Measurements from ENCODE around the gene SVOP. TPM values are rescaled to one million over a fixed set of nuclear protein-coding genes. Genes with fewer than 3 reads are reported as not detected.
A peak's percentile ranks its signal among the peaks of the same experiment; 100 is the strongest.

Gene SVOP
- total and polyA plus RNA-seq, 3 donors from 2014 or later, result 0.31 to 0.37 (median 0.31) TPM

DNA sequence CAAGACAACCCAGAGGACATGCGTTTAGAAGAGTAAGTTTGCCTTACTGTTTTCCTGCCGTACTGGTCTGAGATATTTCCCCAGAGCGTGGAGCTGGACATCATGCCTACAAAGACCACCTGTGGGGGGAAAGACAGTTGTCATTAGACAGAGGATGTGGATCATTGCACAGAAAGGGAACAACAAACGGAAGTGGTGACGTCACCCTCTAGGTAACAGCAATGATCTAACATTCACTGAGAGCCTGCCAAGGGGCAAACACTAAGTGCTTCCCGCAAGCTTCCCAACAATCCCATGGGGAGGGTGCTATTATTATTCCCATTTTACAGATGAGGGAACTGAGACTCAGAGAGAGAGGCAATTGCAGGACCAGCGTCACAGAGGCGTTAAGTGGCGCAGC, 48.5 kb downstream of the SVOP start:
- no peaks in the 10 kb centered on the region for H3K4me1 ChIP-seq
- no peaks in the 10 kb centered on the region for H3K9me3 ChIP-seq
- TF ChIP-seq, protein P1, sequence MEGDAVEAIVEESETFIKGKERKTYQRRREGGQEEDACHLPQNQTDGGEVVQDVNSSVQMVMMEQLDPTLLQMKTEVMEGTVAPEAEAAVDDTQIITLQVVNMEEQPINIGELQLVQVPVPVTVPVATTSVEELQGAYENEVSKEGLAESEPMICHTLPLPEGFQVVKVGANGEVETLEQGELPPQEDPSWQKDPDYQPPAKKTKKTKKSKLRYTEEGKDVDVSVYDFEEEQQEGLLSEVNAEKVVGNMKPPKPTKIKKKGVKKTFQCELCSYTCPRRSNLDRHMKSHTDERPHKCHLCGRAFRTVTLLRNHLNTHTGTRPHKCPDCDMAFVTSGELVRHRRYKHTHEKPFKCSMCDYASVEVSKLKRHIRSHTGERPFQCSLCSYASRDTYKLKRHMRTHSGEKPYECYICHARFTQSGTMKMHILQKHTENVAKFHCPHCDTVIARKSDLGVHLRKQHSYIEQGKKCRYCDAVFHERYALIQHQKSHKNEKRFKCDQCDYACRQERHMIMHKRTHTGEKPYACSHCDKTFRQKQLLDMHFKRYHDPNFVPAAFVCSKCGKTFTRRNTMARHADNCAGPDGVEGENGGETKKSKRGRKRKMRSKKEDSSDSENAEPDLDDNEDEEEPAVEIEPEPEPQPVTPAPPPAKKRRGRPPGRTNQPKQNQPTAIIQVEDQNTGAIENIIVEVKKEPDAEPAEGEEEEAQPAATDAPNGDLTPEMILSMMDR (IDR thresholded peaks at IDR 0.05), result no peak
- TF ChIP-seq POLR2A (IDR thresholded peaks at IDR 0.05), result no peak
- H3K4me3 ChIP-seq, result no peak overlapping the region
- no peak overlapping the region for H3K27ac ChIP-seq
- 77 to 82% methylated on average over 9 of the region's 9 CpGs for WGBS, 2 donors
- no peak for DNase-seq
- no peaks in the 10 kb centered on the region for H3K27me3 ChIP-seq
- H3K36me3 ChIP-seq (ENCODE audit: low read depth, missing control alignments), result no peaks in the 10 kb centered on the region
- intact Hi-C loops (cut with DNase I; ENCODE audit: low total_unique reads), result no loop called here

DNA sequence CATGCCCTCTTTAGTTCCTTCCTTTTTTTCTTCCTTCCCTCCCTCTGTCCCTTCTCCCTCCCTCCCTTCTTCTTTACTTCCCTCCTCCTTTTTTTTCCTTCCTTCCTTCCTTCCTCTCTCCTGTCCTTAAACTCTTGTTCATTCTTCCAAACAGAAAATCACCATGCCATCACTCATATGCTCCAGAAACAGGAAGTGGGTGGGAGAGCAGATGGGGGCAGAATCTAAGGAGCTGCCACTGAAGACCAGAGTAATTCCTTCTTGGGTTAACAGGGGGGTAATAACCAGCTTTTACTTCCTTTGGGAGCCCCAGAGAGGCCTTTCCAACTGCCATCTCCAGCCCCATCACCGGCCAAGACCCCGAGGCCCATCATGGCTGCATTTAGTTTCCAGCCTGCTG, 51.2 kb downstream of the SVOP start:
- intact Hi-C loops (cut with DNase I; ENCODE audit: low total_unique reads), result no loop called here
- no peak for DNase-seq
- no peak for TF ChIP-seq POLR2A (IDR thresholded peaks at IDR 0.05)
- TF ChIP-seq, protein P1 (IDR thresholded peaks at IDR 0.05), result no peak
- 87 to 90% methylated on average over 2 of the region's 2 CpGs for WGBS, 2 donors
- Histone ChIP-seq H3K4me3 (no peak overlapping the region), H3K27ac (no peak overlapping the region), H3K9me3 (no peaks in the 10 kb centered on the region), H3K36me3 (ENCODE audit: low read depth, missing control alignments) (no peaks in the 10 kb centered on the region), H3K27me3 (no peaks in the 10 kb centered on the region), H3K4me1 (no peaks in the 10 kb centered on the region)

GRCh38 chr12:108967869-108968540, 52.9 kb downstream of the SVOP start:
- no peaks in the 10 kb centered on the region for H3K4me1 ChIP-seq
- H3K9me3 ChIP-seq, result no peaks in the 10 kb centered on the region
- no peaks in the 10 kb centered on the region for H3K36me3 ChIP-seq (ENCODE audit: low read depth, missing control alignments)
- WGBS, 2 donors, result 57 to 58% methylated on average over 2 of the region's 2 CpGs
- intact Hi-C loops (cut with DNase I; ENCODE audit: low total_unique reads), result no loop called here
- H3K27ac ChIP-seq, result no peak overlapping the region
- no peak overlapping the region for H3K4me3 ChIP-seq
- TF ChIP-seq POLR2A (IDR thresholded peaks at IDR 0.05), result no peak
- TF ChIP-seq, protein P1 (IDR thresholded peaks at IDR 0.05), result peak in 1 of 3 experiments; percentile 25
- no peak for DNase-seq
- no peaks in the 10 kb centered on the region for H3K27me3 ChIP-seq

DNA sequence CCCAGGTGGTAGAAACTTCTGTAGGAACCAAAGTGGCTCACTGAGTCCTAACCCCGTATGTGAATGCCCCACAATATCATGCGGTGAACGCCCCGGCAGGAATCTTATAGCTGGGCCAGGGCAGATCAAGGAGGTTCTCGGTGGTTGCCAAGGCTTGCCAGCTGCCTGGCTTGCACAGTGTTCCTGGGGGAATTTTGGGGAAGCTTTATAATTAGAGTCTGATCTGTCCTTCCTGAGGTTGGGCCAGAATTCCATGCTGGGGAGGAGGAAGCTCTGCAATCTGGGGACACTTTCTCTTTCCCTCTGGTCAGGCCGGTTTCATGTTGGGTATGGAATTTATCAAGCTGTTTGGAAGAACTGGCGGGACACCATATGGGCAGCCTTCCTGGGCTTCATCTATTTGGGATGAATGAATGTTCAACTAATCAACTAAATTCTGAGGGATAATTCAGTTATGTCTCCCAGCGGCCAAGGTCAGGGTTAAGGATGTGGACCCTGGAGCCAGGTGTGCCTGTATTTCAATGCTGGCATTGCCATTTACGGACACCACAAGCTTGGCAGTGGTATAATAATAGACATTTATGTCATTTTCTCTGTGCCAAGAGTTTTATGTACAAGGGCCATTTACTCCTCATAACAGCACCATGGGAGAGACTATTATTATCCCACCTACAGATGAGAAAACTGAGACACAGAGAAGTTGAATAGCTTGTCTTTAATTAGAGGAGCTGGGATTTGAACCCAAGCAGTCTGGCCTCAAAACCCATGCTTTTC, 54.3 kb downstream of the SVOP start:
- DNase-seq, result no peak
- no peak for TF ChIP-seq POLR2A (IDR thresholded peaks at IDR 0.05)
- TF ChIP-seq, protein P1 (IDR thresholded peaks at IDR 0.05), result no peak
- no peak overlapping the region for H3K4me3 ChIP-seq
- intact Hi-C loops (cut with DNase I; ENCODE audit: low total_unique reads), result no loop called here
- H3K4me1 ChIP-seq, result no peaks in the 10 kb centered on the region
- no peak overlapping the region for H3K27ac ChIP-seq
- no peaks in the 10 kb centered on the region for H3K9me3 ChIP-seq
- H3K36me3 ChIP-seq (ENCODE audit: low read depth, missing control alignments), result no peaks in the 10 kb centered on the region
- no peaks in the 10 kb centered on the region for H3K27me3 ChIP-seq
- WGBS, 2 donors, result 84 to 94% methylated on average over 9 of the region's 9 CpGs

Data from testis (tissue), 3 donors.